WTC11 (cell line): ENCODE data around the gene CDKL2. TPM values are rescaled to one million over a fixed set of nuclear protein-coding genes. Genes with fewer than 3 reads are reported as not detected.

Source experiments
- ATAC-seq: fragments of 200-7000 bp; cut with Tn5 transposase; 2 replicates; pipeline ENCODE4 v1.10.0; 2021; ENCODE audit warnings: mild to moderate bottlenecking, moderate library complexity
- CTCF ChIA-PET: fragments of 300-600 bp; sonication (Branson Sonifier 250); formaldehyde crosslinking; loops from one replicate; lab custom pipeline; 2021; ENCODE audit warnings: antibody characterized with exemption; lab: Charles Lee
- POLR2A ChIA-PET: fragments of 350-600 bp; sonication (Branson Sonifier 250); formaldehyde crosslinking; loops from one replicate; lab custom pipeline; 2021; ENCODE audit warnings: antibody characterized with exemption; lab: Charles Lee
- DNase-seq: peaks from one replicate; pipeline ENCODE4 v3.0.0; 2021; ENCODE audit warnings: low spot score
- H3K27ac Mint-ChIP-seq: 2 replicates; pipeline ENCODE4 v1.8.0; 2021; ENCODE audit warnings: mixed read lengths
- H3K27me3 Mint-ChIP-seq: 2 replicates; pipeline ENCODE4 v1.8.0; 2021; ENCODE audit warnings: low read depth, mild to moderate bottlenecking, moderate library complexity, mixed read lengths
- H3K36me3 Mint-ChIP-seq: 2 replicates; pipeline ENCODE4 v1.8.0; 2021; ENCODE audit warnings: mixed read lengths
- H3K4me1 Mint-ChIP-seq: 2 replicates; pipeline ENCODE4 v1.8.0; 2022; ENCODE audit warnings: mixed read lengths
- H3K4me3 Mint-ChIP-seq: 2 replicates; pipeline ENCODE4 v1.8.0; 2021; ENCODE audit warnings: mild to moderate bottlenecking, moderate library complexity, mixed read lengths
- H3K9me3 Mint-ChIP-seq: 2 replicates; pipeline ENCODE4 v1.8.0; 2021; ENCODE audit warnings: mixed read lengths
- ETV6 ChIP-seq: sonication (generic); formaldehyde crosslinking; IDR thresholded peaks from 2 replicates; pipeline ENCODE4 v1.8.1; 2022; ENCODE audit warnings: mild to moderate bottlenecking, missing genetic modification reagents
- FOXK1 ChIP-seq: sonication (generic); formaldehyde crosslinking; IDR thresholded peaks from 2 replicates; pipeline ENCODE4 v1.8.0; 2022; ENCODE audit warnings: mild to moderate bottlenecking, moderate library complexity, missing genetic modification reagents
- GTF2I ChIP-seq: fragments of 250-450 bp; sonication (Bioruptor Pico); conservative IDR thresholded peaks from 2 replicates; pipeline ENCODE4 v1.4.0; 2021; ENCODE audit warnings: mild to moderate bottlenecking
- JAZF1 ChIP-seq: fragments of 250-450 bp; sonication (Bioruptor Pico); IDR thresholded peaks from 2 replicates; pipeline ENCODE4 v1.9.0; 2021; ENCODE audit warnings: moderate library complexity, mild to moderate bottlenecking, inconsistent platforms
- KAT7 ChIP-seq: sonication (generic); formaldehyde crosslinking; IDR thresholded peaks from 2 replicates; pipeline ENCODE4 v1.8.1; 2023; ENCODE audit warnings: missing genetic modification reagents, mild to moderate bottlenecking, borderline replicate concordance
- MYBL2 ChIP-seq: sonication (generic); formaldehyde crosslinking; IDR thresholded peaks from 2 replicates; pipeline ENCODE4 v1.8.1; 2023; ENCODE audit warnings: mild to moderate bottlenecking, moderate library complexity, missing genetic modification reagents
- RORB ChIP-seq: fragments of 250-450 bp; sonication (Bioruptor Pico); IDR thresholded peaks from 2 replicates; pipeline ENCODE4 v1.9.0; 2021; ENCODE audit warnings: mild to moderate bottlenecking
- TEAD1 ChIP-seq: sonication (generic); formaldehyde crosslinking; IDR thresholded peaks from 2 replicates; pipeline ENCODE4 v1.8.0; 2022; ENCODE audit warnings: mild to moderate bottlenecking, missing genetic modification reagents
- ZBTB21 ChIP-seq: sonication (generic); formaldehyde crosslinking; IDR thresholded peaks from 2 replicates; pipeline ENCODE4 v1.8.1; 2023; ENCODE audit warnings: mild to moderate bottlenecking, missing genetic modification reagents, borderline replicate concordance
- ZNF121 ChIP-seq: sonication (generic); formaldehyde crosslinking; IDR thresholded peaks from 2 replicates; pipeline ENCODE4 v1.8.0; 2023; ENCODE audit warnings: missing genetic modification reagents
- ZNF219 ChIP-seq: sonication (generic); formaldehyde crosslinking; IDR thresholded peaks from 2 replicates; pipeline ENCODE4 v1.8.0; 2023; ENCODE audit warnings: missing genetic modification reagents, mild to moderate bottlenecking, borderline replicate concordance
- ZNF232 ChIP-seq: sonication (generic); formaldehyde crosslinking; IDR thresholded peaks from 2 replicates; pipeline ENCODE4 v1.8.0; 2022; ENCODE audit warnings: mild to moderate bottlenecking, missing genetic modification reagents
- ZNF263 ChIP-seq: sonication (generic); formaldehyde crosslinking; IDR thresholded peaks from 2 replicates; pipeline ENCODE4 v1.8.1; 2022; ENCODE audit warnings: low read depth, mild to moderate bottlenecking, moderate library complexity, missing genetic modification reagents
- ZNF416 ChIP-seq: fragments of 250-450 bp; sonication (Bioruptor Pico); IDR thresholded peaks from 2 replicates; pipeline ENCODE4 v1.9.0; 2021; ENCODE audit warnings: mild to moderate bottlenecking, inconsistent platforms
- ZNF423 ChIP-seq: fragments of 250-450 bp; sonication (Bioruptor Pico); IDR thresholded peaks from 2 replicates; pipeline ENCODE4 v2.1.2; 2022; ENCODE audit warnings: mild to moderate bottlenecking, moderate library complexity
- ZNF671 ChIP-seq: fragments of 250-450 bp; sonication (Bioruptor Pico); IDR thresholded peaks from 2 replicates; pipeline ENCODE4 v1.8.0; 2021; ENCODE audit warnings: mild to moderate bottlenecking
- total RNA-seq: library from RNA; stranded (reverse); gene quantifications from 3 replicates; pipeline ENCODE4 v1.2.3, GENCODE V29; 2021
- TF ChIP-seq, protein P1 (sequence below): sonication (generic); formaldehyde crosslinking; IDR thresholded peaks from 2 replicates; pipeline ENCODE4 v1.8.0; 2023; ENCODE audit warnings: missing genetic modification reagents, mild to moderate bottlenecking, borderline replicate concordance
- TF ChIP-seq, protein P2 (sequence below): sonication (generic); formaldehyde crosslinking; IDR thresholded peaks from 2 replicates; pipeline ENCODE4 v1.8.1; 2022; ENCODE audit warnings: mild to moderate bottlenecking, moderate library complexity, missing genetic modification reagents
- TF ChIP-seq, protein P3 (sequence below): sonication (generic); formaldehyde crosslinking; conservative IDR thresholded peaks from 2 replicates; pipeline ENCODE4 v1.8.1; 2023; ENCODE audit warnings: mild to moderate bottlenecking, low read depth, missing genetic modification reagents, moderate library complexity
- TF ChIP-seq, protein P4 (sequence below): fragments of 200-600 bp; IDR thresholded peaks from 2 replicates; pipeline ENCODE4 v1.8.0; 2022; ENCODE audit warnings: antibody characterized with exemption

Gene CDKL2
- total RNA-seq, 1 experiment from 2014 or later, result 1.7 TPM

DNA sequence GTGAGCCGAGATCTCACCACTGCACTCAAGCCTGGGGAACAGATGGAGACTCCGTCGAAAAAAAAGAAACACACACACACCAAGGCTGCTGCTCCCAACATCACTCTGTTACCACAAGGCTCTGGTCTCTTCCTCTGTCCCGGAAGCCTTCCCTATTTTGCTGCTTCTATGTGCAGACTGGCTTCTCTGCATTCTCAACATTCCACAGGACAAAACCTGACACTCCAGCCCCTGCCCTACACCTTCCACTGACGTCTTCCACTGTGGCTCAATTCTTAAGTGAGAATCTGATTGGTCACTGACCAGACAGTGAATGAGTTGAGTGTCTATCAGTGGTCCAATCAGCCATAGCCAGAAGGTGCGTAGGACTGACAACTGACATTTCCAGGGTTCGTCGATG is 68.5 kb downstream of the CDKL2 start:
- ChIA-PET CTCF (interaction anchor here (0.7 kb wide), 1 partner anchor 17 kb away, joined by 5 read pairs; no protein-coding TSS in a partner anchor), POLR2A (interaction anchor here (0.7 kb wide), 1 partner anchor 804 kb away, joined by 5 read pairs; no protein-coding TSS in a partner anchor)
- Mint-ChIP-seq H3K9me3 (peaks cover 5% of the 10 kb centered on the region), H3K27me3 (peaks cover under 1% of the 10 kb centered on the region), H3K4me3 (no peak overlapping the region), H3K27ac (peak overlapping the region; percentile 42), H3K4me1 (peaks cover 12% of the 10 kb centered on the region), H3K36me3 (peaks cover 3% of the 10 kb centered on the region; the same call in 1 of the 2 replicates)
- DNase-seq (no peak), ATAC-seq (peak; percentile 97)
- TF ChIP-seq ZNF423 (CRISPR knock-in tag), result no peak
- no peak for TF ChIP-seq ZNF232 (CRISPR knock-in tag)
- no peak for TF ChIP-seq ZNF671 (CRISPR knock-in tag)
- TF ChIP-seq, protein P1, sequence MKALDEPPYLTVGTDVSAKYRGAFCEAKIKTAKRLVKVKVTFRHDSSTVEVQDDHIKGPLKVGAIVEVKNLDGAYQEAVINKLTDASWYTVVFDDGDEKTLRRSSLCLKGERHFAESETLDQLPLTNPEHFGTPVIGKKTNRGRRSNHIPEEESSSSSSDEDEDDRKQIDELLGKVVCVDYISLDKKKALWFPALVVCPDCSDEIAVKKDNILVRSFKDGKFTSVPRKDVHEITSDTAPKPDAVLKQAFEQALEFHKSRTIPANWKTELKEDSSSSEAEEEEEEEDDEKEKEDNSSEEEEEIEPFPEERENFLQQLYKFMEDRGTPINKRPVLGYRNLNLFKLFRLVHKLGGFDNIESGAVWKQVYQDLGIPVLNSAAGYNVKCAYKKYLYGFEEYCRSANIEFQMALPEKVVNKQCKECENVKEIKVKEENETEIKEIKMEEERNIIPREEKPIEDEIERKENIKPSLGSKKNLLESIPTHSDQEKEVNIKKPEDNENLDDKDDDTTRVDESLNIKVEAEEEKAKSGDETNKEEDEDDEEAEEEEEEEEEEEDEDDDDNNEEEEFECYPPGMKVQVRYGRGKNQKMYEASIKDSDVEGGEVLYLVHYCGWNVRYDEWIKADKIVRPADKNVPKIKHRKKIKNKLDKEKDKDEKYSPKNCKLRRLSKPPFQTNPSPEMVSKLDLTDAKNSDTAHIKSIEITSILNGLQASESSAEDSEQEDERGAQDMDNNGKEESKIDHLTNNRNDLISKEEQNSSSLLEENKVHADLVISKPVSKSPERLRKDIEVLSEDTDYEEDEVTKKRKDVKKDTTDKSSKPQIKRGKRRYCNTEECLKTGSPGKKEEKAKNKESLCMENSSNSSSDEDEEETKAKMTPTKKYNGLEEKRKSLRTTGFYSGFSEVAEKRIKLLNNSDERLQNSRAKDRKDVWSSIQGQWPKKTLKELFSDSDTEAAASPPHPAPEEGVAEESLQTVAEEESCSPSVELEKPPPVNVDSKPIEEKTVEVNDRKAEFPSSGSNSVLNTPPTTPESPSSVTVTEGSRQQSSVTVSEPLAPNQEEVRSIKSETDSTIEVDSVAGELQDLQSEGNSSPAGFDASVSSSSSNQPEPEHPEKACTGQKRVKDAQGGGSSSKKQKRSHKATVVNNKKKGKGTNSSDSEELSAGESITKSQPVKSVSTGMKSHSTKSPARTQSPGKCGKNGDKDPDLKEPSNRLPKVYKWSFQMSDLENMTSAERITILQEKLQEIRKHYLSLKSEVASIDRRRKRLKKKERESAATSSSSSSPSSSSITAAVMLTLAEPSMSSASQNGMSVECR (CRISPR knock-in tag), result no peak
- TF ChIP-seq, protein P2, sequence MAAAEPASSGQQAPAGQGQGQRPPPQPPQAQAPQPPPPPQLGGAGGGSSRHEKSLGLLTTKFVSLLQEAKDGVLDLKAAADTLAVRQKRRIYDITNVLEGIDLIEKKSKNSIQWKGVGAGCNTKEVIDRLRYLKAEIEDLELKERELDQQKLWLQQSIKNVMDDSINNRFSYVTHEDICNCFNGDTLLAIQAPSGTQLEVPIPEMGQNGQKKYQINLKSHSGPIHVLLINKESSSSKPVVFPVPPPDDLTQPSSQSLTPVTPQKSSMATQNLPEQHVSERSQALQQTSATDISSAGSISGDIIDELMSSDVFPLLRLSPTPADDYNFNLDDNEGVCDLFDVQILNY, result no peak
- no peak for TF ChIP-seq ZBTB21 (CRISPR knock-in tag)
- TF ChIP-seq RORB (CRISPR knock-in tag), result no peak
- TF ChIP-seq, protein P3, sequence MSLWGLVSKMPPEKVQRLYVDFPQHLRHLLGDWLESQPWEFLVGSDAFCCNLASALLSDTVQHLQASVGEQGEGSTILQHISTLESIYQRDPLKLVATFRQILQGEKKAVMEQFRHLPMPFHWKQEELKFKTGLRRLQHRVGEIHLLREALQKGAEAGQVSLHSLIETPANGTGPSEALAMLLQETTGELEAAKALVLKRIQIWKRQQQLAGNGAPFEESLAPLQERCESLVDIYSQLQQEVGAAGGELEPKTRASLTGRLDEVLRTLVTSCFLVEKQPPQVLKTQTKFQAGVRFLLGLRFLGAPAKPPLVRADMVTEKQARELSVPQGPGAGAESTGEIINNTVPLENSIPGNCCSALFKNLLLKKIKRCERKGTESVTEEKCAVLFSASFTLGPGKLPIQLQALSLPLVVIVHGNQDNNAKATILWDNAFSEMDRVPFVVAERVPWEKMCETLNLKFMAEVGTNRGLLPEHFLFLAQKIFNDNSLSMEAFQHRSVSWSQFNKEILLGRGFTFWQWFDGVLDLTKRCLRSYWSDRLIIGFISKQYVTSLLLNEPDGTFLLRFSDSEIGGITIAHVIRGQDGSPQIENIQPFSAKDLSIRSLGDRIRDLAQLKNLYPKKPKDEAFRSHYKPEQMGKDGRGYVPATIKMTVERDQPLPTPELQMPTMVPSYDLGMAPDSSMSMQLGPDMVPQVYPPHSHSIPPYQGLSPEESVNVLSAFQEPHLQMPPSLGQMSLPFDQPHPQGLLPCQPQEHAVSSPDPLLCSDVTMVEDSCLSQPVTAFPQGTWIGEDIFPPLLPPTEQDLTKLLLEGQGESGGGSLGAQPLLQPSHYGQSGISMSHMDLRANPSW (CRISPR knock-in tag), result no peak
- TF ChIP-seq MYBL2, result no peak
- TF ChIP-seq FOXK1 (CRISPR knock-in tag), result no peak
- TF ChIP-seq ZNF219 (CRISPR knock-in tag), result no peak

DNA sequence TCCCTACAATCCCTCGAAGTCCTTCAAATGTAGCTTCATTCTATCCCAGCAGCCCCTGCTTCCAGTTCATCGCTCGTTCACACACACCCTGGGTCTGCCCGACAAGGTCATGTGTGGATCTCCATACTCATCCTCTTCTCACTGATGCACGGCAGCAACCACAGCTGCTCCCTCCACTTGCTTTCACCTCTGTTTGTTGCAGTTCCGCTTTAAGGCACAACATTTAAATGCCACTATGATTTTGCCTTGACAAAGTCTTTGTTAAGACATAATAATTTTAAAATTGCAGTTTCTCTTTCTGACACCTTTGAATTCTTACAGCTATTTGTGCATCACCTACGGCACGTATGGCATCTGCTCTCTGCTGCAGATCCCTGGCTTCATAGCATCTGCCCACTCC is 72.6 kb downstream of the CDKL2 start:
- no peak for ATAC-seq
- no peaks in the 10 kb centered on the region for H3K27me3 Mint-ChIP-seq
- H3K4me1 Mint-ChIP-seq, result peaks cover 5% of the 10 kb centered on the region
- no peaks in the 10 kb centered on the region for H3K36me3 Mint-ChIP-seq
- no peak overlapping the region for H3K4me3 Mint-ChIP-seq
- CTCF ChIA-PET, result interaction anchor here (0.6 kb wide), 1 partner anchor 764 kb away, joined by 3 read pairs; no protein-coding TSS in a partner anchor
- no peak overlapping the region for H3K27ac Mint-ChIP-seq
- TF ChIP-seq ETV6 (CRISPR knock-in tag), result no peak
- TF ChIP-seq GTF2I (CRISPR knock-in tag), result no peak
- TF ChIP-seq ZNF263 (CRISPR knock-in tag), result no peak
- TF ChIP-seq, protein P4, sequence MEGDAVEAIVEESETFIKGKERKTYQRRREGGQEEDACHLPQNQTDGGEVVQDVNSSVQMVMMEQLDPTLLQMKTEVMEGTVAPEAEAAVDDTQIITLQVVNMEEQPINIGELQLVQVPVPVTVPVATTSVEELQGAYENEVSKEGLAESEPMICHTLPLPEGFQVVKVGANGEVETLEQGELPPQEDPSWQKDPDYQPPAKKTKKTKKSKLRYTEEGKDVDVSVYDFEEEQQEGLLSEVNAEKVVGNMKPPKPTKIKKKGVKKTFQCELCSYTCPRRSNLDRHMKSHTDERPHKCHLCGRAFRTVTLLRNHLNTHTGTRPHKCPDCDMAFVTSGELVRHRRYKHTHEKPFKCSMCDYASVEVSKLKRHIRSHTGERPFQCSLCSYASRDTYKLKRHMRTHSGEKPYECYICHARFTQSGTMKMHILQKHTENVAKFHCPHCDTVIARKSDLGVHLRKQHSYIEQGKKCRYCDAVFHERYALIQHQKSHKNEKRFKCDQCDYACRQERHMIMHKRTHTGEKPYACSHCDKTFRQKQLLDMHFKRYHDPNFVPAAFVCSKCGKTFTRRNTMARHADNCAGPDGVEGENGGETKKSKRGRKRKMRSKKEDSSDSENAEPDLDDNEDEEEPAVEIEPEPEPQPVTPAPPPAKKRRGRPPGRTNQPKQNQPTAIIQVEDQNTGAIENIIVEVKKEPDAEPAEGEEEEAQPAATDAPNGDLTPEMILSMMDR, result no peak
- no peak for TF ChIP-seq KAT7
- TF ChIP-seq TEAD1 (CRISPR knock-in tag), result no peak
- TF ChIP-seq JAZF1 (CRISPR knock-in tag), result no peak
- no peak for TF ChIP-seq FOXK1 (CRISPR knock-in tag)
- TF ChIP-seq, protein P3 (CRISPR knock-in tag), result no peak
- TF ChIP-seq ZNF121 (CRISPR knock-in tag), result no peak
- TF ChIP-seq ZNF416 (CRISPR knock-in tag), result no peak
- TF ChIP-seq, all 79 proteins: peak for 0
- no peak for DNase-seq
- POLR2A ChIA-PET, result no interaction called here
- peaks cover 2% of the 10 kb centered on the region; the same call in 1 of the 2 replicates for H3K9me3 Mint-ChIP-seq
